AG04450 (cell line): Measurements from ENCODE around the gene PRKG2. TPM values are rescaled to one million over a fixed set of nuclear protein-coding genes. Genes with fewer than 3 reads are reported as not detected.
A peak's percentile ranks its signal among the peaks of the same experiment; 100 is the strongest.

Source experiments
- CTCF ChIA-PET: fragments of 300-600, 350-600 bp; formaldehyde crosslinking; extraction: SDS; loops from one replicate; lab custom pipeline; 2022; ENCODE audit warnings: antibody characterized with exemption, inconsistent platforms; lab: Charles Lee
- POLR2A ChIA-PET: fragments of 350-600 bp; formaldehyde crosslinking; extraction: SDS; loops from one replicate; lab custom pipeline; 2021; ENCODE audit warnings: antibody characterized with exemption, inconsistent platforms; lab: Yijun Ruan, JAX
- DNase-seq: peaks from one replicate; pipeline ENCODE4 v3.0.0-alpha.2; 2011; ENCODE audit warnings: low read depth, low spot score
- H3K27ac ChIP-seq: one replicate; pipeline ENCODE4 v1.5.1; 2012; ENCODE audit warnings: low read depth, low read length, control low read depth
- H3K27me3 ChIP-seq: one replicate; pipeline ENCODE4 v1.6.0; 2012; ENCODE audit warnings: low read length; ENCODE audit not compliant: control insufficient read depth, insufficient read depth
- H3K4me3 ChIP-seq: 2 replicates; pipeline ENCODE4 v1.5.1; 2011; ENCODE audit warnings: mild to moderate bottlenecking, low read depth, low read length, control low read depth
- H3K9me3 ChIP-seq: 2 replicates; pipeline ENCODE4 v1.5.1; 2012; ENCODE audit warnings: low read length; ENCODE audit not compliant: control insufficient read depth, insufficient read depth
- CTCF ChIP-seq: IDR thresholded peaks from 2 replicates; pipeline ENCODE4 v1.5.1; 2011; ENCODE audit warnings: low read depth, low read length, control low read depth, inconsistent platforms
- polyA plus RNA-seq: library from polyadenylated mRNA; depleted of rRNA; stranded (reverse); fragments of >200 nt; gene quantifications from 2 replicates; pipeline ENCODE4 v1.2.3, GENCODE V29; 2011

The PRKG2 gene
- polyA plus RNA-seq, 1 experiment: 1.6 TPM

- no peak overlapping the region for H3K27ac ChIP-seq
- no peak for TF ChIP-seq CTCF
- POLR2A ChIA-PET: no interaction called here
- DNase-seq: no peak
- H3K9me3 ChIP-seq: no peaks in the 10 kb centered on the region
- no peak overlapping the region for H3K4me3 ChIP-seq
- CTCF ChIA-PET: no interaction called here
- no peaks in the 10 kb centered on the region for H3K27me3 ChIP-seq
Measured at GRCh38 chr4:81180916-81181315, 34.1 kb downstream of the PRKG2 start.

GRCh38 chr4:81179326-81179725 lies 35.7 kb downstream of the PRKG2 start:
- ChIA-PET CTCF (interaction anchor here (1.1 to 1.4 kb wide), 3 partner anchors 109 to 191 kb away, joined by 3 to 9 read pairs (median 3); no protein-coding TSS in a partner anchor), POLR2A (no interaction called here)
- no peak for DNase-seq
- no peak overlapping the region for H3K4me3 ChIP-seq
- H3K9me3 ChIP-seq: no peaks in the 10 kb centered on the region
- no peak for TF ChIP-seq CTCF
- H3K27me3 ChIP-seq: no peaks in the 10 kb centered on the region
- H3K27ac ChIP-seq: no peak overlapping the region

GRCh38 chr4:81173213-81173612 lies 41.8 kb downstream of the PRKG2 start:
- DNase-seq: peak; percentile 8
- ChIA-PET CTCF (interaction anchor here (1.0 to 6.2 kb wide), 2 partner anchors 120 to 179 kb away, joined by 4 to 35 read pairs; no protein-coding TSS in a partner anchor), POLR2A (no interaction called here)
- Histone ChIP-seq H3K27me3 (no peaks in the 10 kb centered on the region), H3K4me3 (no peak overlapping the region), H3K27ac (no peak overlapping the region), H3K9me3 (no peaks in the 10 kb centered on the region)
- TF ChIP-seq CTCF: no peak

GRCh38 chr4:81166458-81167160 lies 48.4 kb downstream of the PRKG2 start:
- Histone ChIP-seq H3K27ac (no peak overlapping the region), H3K4me3 (no peak overlapping the region), H3K9me3 (no peaks in the 10 kb centered on the region), H3K27me3 (no peaks in the 10 kb centered on the region)
- no peak for DNase-seq
- CTCF ChIA-PET: interaction anchor here (6.2 kb wide), 1 partner anchor 185 kb away, joined by 35 read pairs; no protein-coding TSS in a partner anchor
- TF ChIP-seq CTCF: no peak
- POLR2A ChIA-PET: no interaction called here

GRCh38 chr4:81165861-81166430 lies 49.1 kb downstream of the PRKG2 start:
- no peaks in the 10 kb centered on the region for H3K9me3 ChIP-seq

More at GRCh38 chr4:81165861-81166430, 49.1 kb downstream of the PRKG2 start:
- ChIA-PET POLR2A (no interaction called here), CTCF (no interaction called here)
- Histone ChIP-seq H3K4me3 (no peak overlapping the region), H3K27ac (no peak overlapping the region), H3K27me3 (no peaks in the 10 kb centered on the region)
- DNase-seq: no peak
- no peak for TF ChIP-seq CTCF
